Uterus (tissue), 2 donors: Measurements from ENCODE around the gene KCNAB1.

Experiments
- CTCF ChIP-seq, 4 experiments: fragments of 200-600 bp in 2 of 4; fragments of 450-650 bp in 2 of 4; sonication (generic) in 2 of 4; IDR thresholded peaks; one replicate each; pipeline ENCODE4 v1.5.1; 2016 to 2019; ENCODE audit warnings: antibody characterized with exemption in 4 of 4, mild to moderate bottlenecking in 2 of 4, moderate library complexity in 1 of 4
- POLR2A ChIP-seq, 2 donors: fragments of 450-650 bp; IDR thresholded peaks; one replicate each; pipeline ENCODE4 v1.6.1; 2016; ENCODE audit warnings: antibody characterized with exemption in 2 of 2, mild to moderate bottlenecking in 1 of 2, moderate library complexity in 1 of 2

GRCh38 chr3:156161172-156161571 lies 40.8 kb downstream of the KCNAB1 start:
- TF ChIP-seq CTCF (IDR thresholded peaks at IDR 0.05) (no peak), POLR2A (IDR thresholded peaks at IDR 0.05) (no peak)
